NCI-H226 (cell line): ENCODE data around the gene SLC5A4.

Experiments
- DNase-seq: peaks from one replicate; pipeline ENCODE4 v3.0.0-alpha.2; 2015

Gene SLC5A4

DNA sequence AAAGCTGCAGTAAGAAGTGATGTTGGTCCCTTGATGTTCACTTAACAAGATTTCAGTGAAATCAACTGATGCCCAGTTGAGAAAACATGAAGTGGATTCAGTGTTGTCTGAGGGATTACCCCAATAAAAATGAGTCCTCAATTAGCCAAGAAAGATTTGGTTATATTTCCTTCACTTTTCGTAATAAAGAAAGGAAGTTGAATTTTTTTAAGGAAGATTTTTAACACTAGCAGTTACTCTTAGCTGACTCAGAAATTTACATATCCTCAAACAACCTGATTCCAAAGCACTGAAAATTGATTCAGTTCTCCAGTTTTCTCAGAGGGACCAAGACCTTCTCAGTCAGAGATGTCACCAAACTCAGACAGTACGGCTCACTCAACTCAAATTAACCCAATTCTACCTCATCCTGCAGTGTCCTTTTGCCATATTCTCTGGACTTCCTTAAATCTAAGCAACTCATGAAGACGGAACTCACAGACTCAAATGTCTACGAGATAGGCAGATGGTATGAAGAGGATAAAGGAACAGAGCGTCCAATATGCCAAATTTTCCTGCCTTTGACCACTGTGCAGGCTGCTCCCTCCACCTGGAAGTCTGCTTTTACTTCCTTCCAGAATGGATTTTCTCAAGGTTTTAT lies 22.8 kb downstream of the SLC5A4 start:
- DNase-seq = no peak

DNA sequence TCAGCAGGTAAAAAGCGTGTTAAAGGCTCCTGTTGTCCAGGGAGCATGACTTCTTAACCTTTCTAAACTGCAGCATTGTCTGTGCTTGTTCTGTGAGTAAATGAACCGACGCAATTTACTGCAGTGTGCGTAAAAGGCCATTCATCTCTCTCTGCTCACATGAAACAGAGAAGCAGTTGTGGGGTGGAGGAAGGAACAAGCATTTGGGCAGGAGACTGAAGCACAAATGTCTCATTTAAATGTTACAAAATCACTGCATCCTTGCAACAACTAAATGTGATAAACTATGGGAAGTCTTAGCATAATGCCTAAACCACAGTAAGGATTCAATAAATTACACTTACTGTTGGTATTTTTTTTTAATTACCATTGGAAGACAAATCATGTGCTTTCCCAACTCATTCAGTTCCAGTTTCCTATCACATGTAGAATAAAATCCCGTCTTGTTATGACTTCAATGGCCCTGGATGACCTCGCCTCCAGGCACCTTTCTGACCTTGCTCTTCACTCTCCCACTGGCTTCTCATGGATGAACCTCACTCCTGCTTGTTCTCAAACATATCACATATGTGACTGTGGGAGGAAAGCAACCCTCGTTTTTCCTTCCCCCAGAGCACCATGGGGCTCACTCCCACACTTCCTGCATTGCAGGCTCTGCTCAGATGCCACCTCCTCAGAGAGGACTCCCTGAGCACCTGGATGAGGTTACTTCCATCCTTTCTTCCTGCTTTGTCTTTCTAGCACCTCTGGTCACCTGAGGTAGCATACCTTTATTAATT lies 28.6 kb downstream of the SLC5A4 start:
- no peak for DNase-seq

DNA sequence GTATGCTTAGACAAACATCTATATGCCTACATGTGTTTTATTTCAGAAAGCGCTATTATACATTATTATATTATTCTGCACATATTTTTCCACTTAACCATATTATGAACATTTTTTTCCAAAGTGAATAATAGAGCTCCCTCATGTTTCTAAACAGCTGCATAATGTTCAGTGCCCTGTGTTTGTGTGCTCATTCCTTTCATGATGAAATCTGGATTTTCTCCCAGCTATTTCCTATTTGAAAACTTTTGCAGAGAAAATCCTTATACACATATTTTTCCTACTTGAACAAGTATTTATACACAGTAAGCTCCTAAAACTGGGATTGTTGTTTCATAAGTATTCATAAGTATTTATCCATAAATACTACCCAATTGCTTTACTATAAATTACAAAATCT lies 32.2 kb downstream of the SLC5A4 start:
- DNase-seq = no peak

DNA sequence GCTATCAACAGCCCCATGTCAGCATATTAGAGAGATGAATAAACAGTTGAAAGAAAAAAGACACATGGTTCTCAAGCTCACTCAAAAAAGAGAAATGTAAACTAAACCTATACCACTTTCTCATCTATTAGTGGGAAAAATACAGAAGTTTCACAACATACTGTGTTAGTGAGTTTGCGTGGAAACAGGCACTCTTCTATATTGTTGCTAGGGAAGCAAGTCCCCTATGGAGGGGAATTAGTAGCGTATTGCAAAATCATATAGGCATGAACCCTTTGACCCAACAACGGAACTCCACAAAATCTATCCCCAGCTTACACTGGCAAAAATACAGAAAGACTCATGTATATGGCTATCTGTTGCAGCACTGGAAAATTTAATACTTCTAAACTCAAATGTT lies 36.1 kb downstream of the SLC5A4 start:
- DNase-seq = no peak

DNA sequence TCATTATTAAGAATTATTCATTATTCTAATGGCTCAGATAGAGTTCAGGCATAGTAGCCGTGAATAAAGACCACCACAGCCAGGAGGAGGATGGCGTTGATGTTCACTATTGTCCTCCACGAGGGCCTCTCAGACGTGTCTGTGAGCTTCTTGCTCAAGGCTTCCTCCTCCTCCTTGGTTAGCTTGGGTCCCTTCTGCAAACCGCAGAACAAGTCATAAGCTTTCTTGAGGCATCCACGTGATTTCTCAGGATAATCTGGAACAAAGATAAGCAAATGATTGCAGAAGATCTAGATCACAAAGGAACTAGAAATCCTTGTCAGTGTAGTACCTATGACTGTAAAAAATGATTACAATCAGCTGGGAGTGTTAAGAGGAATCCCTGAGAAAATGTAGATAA lies 36.7 kb downstream of the SLC5A4 start:
- no peak for DNase-seq

DNA sequence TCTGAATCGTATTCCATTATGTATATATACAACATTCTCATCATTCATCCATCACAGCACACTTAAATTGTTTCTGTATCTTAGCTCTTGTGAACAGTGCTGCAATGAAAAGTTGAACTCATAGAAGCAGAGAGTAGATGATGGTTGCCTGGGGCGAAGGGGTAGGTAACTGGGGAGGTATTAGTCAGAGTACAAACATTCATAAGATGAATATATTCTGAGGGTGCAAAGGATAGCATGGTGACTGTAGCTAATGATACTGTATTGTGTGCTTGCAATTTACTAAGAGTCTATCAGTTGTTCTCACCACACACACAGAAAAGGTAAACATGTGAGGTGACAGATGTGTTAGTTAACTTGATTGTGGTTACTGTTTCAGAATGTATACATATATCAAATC lies 37.7 kb downstream of the SLC5A4 start:
- no peak for DNase-seq

DNA sequence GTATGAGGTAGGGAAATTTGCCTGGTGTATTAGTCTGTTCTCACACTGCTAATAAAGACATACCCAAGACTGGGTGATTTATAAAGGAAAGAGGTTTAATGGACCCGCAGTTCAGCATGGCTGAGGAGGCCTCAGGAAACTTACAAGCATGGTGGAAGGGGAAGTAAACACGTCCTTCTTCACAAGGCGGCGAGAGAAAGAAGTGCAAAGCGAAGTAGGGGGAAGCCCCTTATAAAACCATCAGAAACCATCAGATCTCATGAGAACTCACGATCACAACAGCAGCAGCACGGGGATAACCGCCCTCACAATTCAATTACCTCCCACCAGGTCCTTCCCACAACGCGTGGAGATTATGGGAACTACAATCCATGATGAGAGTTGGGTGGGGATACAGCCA lies 38.2 kb downstream of the SLC5A4 start:
- no peak for DNase-seq

DNA sequence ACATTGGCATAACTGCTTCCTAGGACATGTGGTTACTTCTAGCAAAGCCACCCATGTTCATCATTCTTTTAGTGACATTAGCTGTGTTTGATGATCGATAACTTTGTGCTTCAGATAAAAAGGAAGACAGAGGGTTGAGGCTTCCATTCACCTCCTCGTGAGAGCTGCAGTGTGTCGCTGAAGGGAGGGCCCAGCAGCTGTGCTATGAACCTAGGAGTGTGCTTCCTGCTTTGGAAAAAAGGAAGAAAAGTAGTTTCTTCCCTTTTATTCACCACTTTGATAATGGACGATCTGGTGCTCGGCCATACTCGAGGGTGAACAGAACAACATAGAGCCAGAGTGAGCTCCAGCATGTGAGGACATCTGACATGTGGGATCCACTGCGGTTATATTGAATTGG lies 44.1 kb downstream of the SLC5A4 start:
- no peak for DNase-seq

DNA sequence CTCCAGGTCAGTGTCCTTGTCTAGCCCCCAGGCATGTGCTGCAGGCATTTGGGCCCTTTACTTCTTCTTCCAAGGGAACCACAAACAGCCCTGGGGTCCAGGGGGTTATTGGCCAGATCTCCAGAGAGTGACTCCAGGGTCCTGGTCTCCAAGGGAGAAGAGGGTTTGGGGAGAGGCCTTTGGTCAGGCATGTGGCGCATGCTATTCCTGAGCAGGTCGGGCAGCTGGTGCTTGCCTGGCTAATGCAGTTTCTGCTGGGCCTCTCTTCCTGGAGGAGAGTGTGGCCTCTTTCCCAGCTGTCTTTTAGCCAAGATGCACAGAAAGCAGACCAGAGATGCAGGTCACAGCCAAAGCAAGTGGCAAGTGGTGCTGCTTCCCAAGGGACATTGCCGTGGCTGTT lies 46.5 kb downstream of the SLC5A4 start:
- DNase-seq = no peak

DNA sequence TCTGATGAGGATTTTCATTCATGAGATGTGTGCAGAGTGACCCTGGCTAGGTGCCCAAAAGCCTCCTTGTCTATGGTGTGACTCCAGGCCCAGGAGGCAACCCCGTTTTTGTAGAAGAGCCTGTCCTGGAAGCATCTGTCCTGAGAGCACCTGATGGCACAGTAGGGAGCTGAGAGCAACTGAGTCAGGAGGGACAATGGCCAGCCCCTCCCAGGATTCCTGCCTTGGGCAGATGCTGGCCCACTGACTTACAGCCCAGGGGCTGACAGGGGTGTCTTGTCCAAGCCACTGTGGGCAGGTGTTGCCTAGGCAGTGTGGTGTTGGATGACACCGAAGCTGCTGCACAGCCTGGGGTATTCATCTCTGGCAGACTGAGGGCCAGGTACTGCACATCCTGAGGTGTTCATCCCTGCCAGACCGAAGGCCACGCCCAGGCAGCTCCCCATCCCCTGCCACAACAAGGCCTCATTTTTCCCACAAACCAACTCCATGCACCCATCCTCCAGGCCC lies 47.1 kb downstream of the SLC5A4 start:
- DNase-seq = no peak

DNA sequence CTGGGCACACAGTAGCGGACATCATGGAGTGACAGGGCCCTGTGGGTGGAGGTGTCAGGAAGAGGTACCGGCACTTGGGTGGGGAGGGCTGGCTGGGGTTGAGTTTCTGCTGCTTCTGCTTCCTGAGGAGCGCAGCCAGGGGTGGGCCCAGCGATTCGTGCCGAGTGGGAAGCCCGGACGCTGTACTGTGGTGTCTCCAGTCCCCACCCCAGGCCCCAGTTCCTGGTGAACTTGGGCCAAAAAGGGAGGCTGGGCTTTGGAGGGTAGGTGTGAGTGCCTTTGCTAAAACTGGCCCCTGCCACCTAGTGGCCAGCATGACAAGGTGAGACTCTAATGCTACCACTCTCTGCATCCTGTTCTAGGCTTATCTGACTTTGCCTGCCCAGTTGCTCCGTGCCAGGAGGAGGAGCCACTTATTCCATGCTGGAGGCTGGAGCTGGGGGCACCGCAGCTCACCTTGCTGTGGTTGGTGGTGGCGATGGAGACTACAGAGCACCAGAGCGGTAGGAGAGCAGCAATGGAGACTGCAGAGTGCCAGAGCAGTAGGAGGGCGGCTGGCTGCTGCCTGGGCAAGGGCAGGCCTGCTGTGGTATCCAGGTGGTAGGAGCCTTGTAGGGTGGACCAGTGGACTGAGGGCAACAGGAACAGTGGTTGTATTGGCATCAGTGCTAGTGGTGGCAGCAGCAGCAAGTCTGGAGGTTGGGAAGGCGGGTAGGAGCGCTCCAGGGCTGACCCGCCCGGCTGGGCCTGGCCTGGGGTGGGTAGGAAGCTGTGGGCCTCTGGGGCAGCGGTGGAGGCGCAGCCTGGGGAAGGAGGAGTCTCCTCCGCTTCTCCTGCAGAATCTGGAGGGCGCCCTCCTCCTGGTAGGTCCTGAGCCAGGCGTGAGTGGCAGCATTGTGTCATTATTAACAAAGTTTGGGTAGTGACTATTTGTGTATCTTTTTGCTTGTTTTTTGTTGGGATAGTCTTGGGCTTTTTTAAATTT lies 48.1 kb downstream of the SLC5A4 start:
- no peak for DNase-seq

DNA sequence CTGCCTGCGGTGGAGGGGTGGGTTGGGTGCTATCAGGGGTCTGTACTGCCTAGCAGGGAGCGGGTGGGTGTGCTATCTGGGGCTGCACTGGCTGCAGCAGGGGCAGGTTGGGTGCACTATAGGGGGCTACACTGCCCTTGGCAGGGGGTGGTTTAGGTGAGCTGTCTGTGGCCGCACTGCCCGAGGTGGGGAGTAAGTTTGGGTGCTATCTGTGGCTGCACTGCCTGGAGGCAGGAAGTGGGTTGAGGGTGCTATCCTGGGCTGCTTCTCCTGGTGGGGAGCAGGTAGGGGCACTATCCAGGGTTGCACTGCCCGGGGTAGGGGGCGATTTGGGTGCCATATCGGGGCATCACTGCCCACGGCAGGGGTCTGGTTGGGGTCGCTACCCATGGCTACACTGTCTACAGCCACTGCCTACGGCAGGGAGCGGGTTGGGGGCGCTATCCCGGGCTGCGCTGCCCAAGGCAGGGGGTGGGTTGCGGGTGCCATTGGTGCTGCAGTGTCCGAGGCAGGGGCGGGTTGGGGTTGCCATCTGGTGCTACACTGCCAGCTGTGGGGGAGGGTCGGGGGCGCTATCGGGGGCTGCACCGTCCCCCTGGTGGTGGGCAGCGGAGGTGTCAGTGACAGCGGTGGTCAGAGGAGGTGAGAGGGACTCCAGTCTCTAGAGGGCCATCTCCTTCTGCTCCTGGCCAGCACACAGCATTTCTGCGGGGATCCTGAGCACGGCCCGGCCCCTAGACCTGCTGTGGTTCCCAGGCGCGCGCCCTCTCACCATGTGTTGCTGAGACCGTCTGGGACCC lies 49.0 kb downstream of the SLC5A4 start:
- no peak for DNase-seq

DNA sequence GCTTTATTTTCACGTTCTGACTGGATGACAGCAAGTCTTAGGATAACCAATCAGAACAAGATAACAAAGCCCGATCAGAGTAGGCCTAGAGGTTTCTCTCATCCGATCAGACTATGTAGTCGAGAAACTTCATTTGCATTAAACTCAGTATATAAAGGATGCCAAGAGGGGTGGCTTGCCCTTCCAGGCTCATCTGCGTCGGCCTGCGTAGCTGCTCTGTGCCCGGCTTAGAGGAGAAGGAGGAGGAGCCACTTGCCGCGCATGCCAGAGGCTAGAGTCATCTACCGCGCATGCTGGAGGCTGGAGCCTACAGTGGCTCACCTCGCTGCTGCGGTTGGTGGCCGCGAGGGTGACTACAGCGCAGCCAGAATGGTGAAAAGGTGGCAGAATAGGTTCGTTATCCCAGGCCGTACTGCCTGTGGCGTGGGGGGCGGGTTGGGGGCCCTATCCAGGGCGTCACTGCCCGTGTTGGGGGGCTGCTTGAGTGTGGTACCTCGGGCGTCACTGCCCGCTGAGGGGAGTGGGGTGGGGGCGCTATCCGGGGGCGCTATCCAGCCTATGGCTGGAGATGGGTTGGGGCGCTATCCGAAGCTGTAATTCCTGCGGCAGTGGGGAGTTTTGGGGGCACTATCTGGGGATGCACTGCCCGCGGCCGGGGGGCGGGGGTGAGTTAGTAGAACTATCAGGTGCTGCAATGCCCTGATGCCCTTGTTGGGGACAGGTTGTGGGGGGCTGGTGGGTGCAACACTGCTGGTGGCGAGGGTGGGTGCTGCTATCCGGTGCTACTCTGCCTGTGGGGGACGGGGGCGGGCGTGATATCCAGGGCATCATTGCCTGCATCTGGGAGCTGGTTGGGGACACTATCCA lies 50.1 kb downstream of the SLC5A4 start, which contains the start of gene RFPL2:
Gene RFPL2 (minus strand): TSS at position 218 of the 867 bp plus-strand sequence. CDS start 2,622 bp downstream, outside the sequence.
- DNase-seq = no peak

DNA sequence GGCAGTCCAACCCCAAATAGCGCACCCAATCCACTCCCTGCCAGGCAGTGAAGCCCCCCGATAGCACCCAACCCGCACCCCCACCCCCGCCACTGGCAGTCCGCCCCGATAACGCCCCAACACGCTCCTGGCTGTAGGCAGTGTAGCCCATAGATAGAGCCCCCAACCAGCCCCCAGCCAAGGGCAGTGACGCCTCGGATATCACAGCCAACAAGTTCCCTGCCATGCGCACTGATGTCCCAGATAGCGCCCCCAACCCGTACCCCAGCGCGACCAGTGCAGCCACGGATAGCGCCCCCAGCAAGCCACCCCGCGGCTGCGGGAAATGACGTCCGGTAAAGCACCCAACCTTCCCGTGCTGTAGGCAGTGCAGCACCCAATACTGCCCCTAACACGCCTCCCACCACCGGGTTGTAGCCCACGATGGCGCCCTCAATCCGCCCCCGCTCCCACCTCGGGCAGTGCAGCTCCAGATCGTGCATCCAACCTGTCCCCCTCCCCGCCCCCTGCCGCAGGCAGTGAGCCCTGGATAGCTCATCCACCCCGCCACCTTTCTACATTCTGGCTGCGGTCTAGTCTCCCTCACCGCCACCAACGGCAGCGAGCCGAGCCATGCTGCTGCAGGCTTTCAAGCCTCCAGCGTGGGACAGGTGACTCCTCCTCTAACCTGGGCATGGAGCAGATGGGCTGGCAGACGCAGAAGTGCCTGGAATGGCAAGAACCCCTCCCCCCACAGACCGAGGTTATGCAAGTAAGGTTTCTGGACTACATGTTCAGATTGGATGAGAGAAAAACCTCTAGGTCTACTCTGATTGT lies 50.9 kb downstream of the SLC5A4 start:
- no peak for DNase-seq

DNA sequence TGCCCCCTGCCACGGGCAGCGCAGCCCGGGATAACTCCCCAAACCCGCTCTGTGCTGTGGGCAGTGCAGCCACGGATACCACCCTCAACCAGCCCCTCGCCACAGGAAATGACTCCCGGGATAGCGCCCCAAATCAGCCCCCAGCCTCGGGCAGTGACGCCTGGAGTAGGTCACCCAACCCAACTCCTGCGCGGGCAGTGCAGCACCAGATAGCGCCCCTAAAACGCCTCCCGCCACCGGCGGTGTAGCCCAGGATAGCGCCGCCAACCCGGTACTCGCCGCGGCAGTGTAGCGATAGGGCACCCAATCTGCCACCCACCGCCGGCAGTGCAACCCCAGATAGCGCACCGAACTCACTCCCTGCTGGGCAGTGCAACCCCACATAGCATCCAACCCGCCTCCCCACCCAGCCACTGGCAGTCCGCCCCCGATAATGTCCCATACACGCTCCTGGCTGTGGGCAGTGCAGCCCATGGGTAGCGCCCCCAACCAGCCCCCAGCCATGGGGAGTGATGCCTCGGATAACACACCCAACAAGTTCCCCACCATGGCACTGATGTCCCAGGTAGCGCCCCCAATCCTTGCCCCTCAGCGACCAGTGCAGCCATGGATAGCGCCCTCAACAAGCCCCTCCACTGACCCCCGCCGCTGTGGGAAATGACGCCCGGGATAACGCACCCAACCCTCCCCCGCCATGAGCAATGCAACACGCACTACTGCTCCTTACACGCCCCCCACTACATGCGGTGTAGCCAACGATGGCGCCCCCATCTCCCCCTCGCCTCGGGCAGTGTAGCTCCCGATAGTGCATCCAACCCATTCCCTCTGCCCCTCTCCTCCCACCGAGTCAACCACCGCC lies 51.7 kb downstream of the SLC5A4 start:
- no peak for DNase-seq

DNA sequence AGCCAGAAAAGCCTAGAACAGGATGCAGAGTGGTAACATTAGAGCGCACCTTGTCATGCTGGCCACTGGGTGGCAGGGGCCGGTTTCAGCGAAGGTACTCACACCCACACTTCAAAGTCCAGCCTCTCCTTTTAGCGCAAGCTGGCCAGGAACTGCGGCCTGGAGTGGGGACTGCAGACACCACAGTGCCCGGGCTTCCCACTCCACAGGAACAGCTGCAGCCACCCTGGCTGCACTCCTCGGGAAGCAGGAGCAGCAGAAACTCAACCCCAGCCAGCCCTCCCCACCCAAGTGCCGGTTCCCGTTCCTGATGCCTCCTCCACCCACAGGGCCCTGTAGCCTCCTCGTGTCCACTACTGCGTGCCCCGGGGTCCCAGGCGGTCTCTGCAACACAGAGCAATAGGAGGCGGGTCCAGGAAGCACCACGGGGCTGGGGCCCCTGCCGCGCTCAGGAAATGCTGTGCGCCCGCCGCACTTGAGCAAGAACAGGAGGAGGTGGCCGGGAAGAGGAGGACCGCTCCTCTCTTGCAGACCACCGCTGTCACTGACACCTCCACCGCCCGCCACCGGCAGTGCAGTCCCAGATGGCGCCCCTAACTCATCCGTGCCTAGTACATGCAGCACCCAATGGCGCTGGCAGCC lies 52.5 kb downstream of the SLC5A4 start:
- peak; percentile 27 for DNase-seq

DNA sequence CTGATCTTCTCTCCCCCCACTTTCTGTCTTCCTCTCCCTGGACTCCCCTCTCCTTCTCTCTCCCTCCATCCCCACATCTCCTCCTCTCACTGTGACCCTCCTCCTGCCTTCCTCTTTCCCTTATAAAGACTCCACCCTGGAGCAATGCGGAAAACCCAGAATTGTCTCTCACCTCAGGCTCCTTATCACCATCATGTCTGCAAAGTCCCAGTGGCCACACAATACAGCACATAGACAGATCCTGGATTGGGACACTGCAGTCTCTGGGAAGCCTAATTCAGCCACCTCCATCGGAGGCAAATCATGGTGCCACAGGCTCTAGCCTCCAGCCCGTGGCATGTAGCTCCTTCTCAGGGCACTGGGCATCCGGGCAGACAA lies 53.0 kb downstream of the SLC5A4 start:
- DNase-seq = no peak

DNA sequence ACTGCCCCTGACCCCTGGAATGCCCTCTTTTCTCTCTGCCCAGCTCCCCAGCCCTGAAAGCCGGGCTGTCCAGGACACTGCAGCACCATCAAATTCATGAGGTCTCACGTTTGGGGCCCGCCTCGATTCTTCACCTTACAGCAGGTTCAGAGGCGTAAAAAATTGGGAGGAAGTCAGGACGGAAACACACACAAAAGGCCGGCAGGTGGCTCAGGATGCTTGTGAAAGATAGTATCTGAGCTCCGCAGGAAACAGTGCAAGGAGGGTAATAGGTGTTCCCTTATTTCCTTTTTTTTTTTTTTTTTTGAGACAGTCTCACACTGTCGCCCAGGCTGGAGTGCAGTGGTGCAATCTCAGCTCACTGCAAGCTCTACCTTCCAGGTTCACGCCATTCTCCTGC lies 54.4 kb downstream of the SLC5A4 start:
- no peak for DNase-seq

DNA sequence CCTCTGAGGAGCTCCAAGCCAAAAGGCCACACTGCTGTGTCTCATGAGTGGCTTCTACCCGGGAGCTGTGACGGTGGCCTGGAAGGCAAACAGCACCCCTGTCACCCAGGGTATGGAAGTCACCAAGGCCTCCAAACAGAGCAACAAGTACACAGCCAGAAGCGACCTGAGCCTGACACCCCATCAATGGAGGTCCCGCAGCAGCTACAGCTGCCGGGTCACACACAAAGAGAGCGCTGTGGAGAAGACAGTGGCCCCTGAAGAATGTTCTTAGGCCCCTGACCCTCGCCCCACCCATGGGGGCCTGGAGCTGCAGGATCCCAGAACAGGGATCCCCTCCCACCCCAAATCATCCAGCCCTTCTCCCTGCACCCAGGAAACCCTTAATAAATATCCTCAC lies 55.2 kb downstream of the SLC5A4 start:
- DNase-seq = no peak
